Measurements from ENCODE around the gene ESPN. TPM values are rescaled to one million over a fixed set of nuclear protein-coding genes. Genes with fewer than 3 reads are reported as not detected.
A peak's percentile ranks its signal among the peaks of the same experiment; 100 is the strongest.

Gene ESPN
- total and polyA plus RNA-seq, 2 of the 8 experiments (the other 6 are each of a cell fraction or from before 2014, with no cell fraction given), result 5.2 to 16.3 TPM

GRCh38 chr1:6447818-6448748 is 23.5 kb downstream of the ESPN start:
- 2% methylated on average over 38 of the region's 68 CpGs; no CpG with 5 or more reads in 1 of the 2 experiments for WGBS, 2 experiments (ENCODE audit: extremely low coverage in 1 of 2, insufficient coverage in 1 of 2, insufficient read length in 1 of 2, insufficient replicate concordance in 2 of 2, low coverage in 1 of 2, low lambda C conversion rate in 2 of 2, missing lambda C conversion rate in 1 of 2)
- FAIRE-seq (no peak), DNase-seq (ENCODE audit: low read depth in 1 of 2, low spot score in 2 of 2) (peak; percentile 60 to 94)
- TF ChIP-seq SIX5 (IDR thresholded peaks at IDR 0.05; ENCODE audit: low read depth, low read length) (0 out of 2 replicates have a peak, but pooled peaks have one; percentile 2), KDM1A (IDR thresholded peaks at IDR 0.05; ENCODE audit: borderline replicate concordance, low read length) (0 out of 2 replicates have a peak, but pooled peaks have one; percentile 11), CREB1 (IDR thresholded peaks at IDR 0.05) (0 out of 2 replicates have a peak, but pooled peaks have one; percentile 28), EGR1 (IDR thresholded peaks at IDR 0.05; ENCODE audit: borderline replicate concordance, low read depth, low read length) (peak; percentile 69; the same call in 1 of the 2 replicates), HDAC6 (IDR thresholded peaks at IDR 0.05; ENCODE audit: low read depth, low read length) (no peak), MAFK (IDR thresholded peaks at IDR 0.05; ENCODE audit: low read depth, low read length) (no peak), E2F6 (IDR thresholded peaks at IDR 0.05) (no peak), SIRT6 (IDR thresholded peaks at IDR 0.05; ENCODE audit: low read length) (no peak), RAD21 (IDR thresholded peaks at IDR 0.05 in 1 of 2, conservative IDR thresholded peaks at IDR 0.05 in 1 of 2; ENCODE audit: low read depth in 2 of 2, low read length in 2 of 2) (no peak), PHF8 (conservative IDR thresholded peaks at IDR 0.05; ENCODE audit: low read depth, low read length) (no peak)

More at GRCh38 chr1:6447818-6448748, 23.5 kb downstream of the ESPN start:
- H2BK120ac ChIP-seq (replicated peaks; ENCODE audit: low read depth, low read length), result no peak overlapping the region
- ChIA-PET CTCF (ENCODE audit: partially characterized antibody) (interaction anchor here (0.6 to 16.7 kb wide), 22 partner anchors 8 to 208 kb away, joined by 3 to 168 read pairs (median 4); partner anchors contain the start of genes PLEKHG5 and TNFRSF25), POLR2A (ENCODE audit: partially characterized antibody) (interaction anchor here (0.7 to 12.2 kb wide), 6 partner anchors 14 to 204 kb away, joined by 3 to 123 read pairs (median 3); partner anchors contain the start of genes HES3 and TNFRSF25)
- no peak overlapping the region for H2AK5ac ChIP-seq (ENCODE audit: low read depth, low read length)
- no peak overlapping the region for H3K14ac ChIP-seq (ENCODE audit: insufficient read length)
- H4K20me1 ChIP-seq (replicated peaks in 1 of 2; ENCODE audit: control insufficient read depth in 1 of 2, insufficient read depth in 2 of 2, low read length in 2 of 2), result peaks cover 0 to 4% of the 10 kb centered on the region in 2 experiments
- no peak overlapping the region for H3K56ac ChIP-seq (replicated peaks; ENCODE audit: insufficient read length, low read depth, low read length)
- H4K8ac ChIP-seq (ENCODE audit: extremely low read depth, insufficient read depth, low read length), result peak overlapping the region; percentile 79
- no peaks in the 10 kb centered on the region for H3K36me3 ChIP-seq (ENCODE audit: control insufficient read depth in 2 of 4, insufficient read depth in 4 of 4, low read length in 3 of 4)
- H3K27me3 ChIP-seq (replicated peaks in 1 of 4; ENCODE audit: control insufficient read depth in 3 of 4, extremely low read depth in 1 of 4, insufficient read depth in 3 of 4, low read length in 3 of 4), result peaks cover 0 to 8% (median 2%) of the 10 kb centered on the region in 4 experiments; a peak in 3 of 7 replicates
- H3K79me2 ChIP-seq (ENCODE audit: control insufficient read depth in 1 of 2, insufficient read depth in 2 of 2, low read length in 2 of 2), result no peaks in the 10 kb centered on the region
- H3K4ac ChIP-seq (replicated peaks; ENCODE audit: insufficient read length, low read depth, low read length), result no peak overlapping the region
- peak overlapping the region; percentile 78 to 79 for H3K4me2 ChIP-seq (ENCODE audit: insufficient read depth in 1 of 2, low read depth in 2 of 2, low read length in 2 of 2)
- no peak overlapping the region for H3K27ac ChIP-seq (ENCODE audit: low read depth, low read length)
- no peak overlapping the region for H4K91ac ChIP-seq (replicated peaks; ENCODE audit: insufficient read length, low read length)
- H3K4me1 ChIP-seq (replicated peaks in 1 of 4; ENCODE audit: control insufficient read depth in 3 of 4, insufficient read depth in 4 of 4, low read length in 3 of 4), result peaks cover 0 to 28% (median 13%) of the 10 kb centered on the region in 4 experiments; a peak in 6 of 7 replicates
- H3K79me1 ChIP-seq (ENCODE audit: low read depth, low read length), result no peaks in the 10 kb centered on the region
- H4K5ac ChIP-seq (ENCODE audit: insufficient read length, low read depth, low read length), result peak overlapping the region; percentile 36
- no peak overlapping the region for H3K23ac ChIP-seq (ENCODE audit: insufficient read length)
- peak overlapping the region; percentile 41 to 61 (median 42) for H3K4me3 ChIP-seq (ENCODE audit: extremely low read depth in 1 of 4, insufficient read depth in 2 of 4, low read depth in 3 of 4, low read length in 4 of 4)
- no peak overlapping the region for H2BK20ac ChIP-seq (ENCODE audit: low read length)
- no peak overlapping the region; a peak in 1 of 7 replicates for H3K9ac ChIP-seq (replicated peaks in 1 of 4; ENCODE audit: extremely low read depth in 1 of 4, low read depth in 3 of 4, low read length in 3 of 4)
- no peak overlapping the region for H2BK15ac ChIP-seq (ENCODE audit: low read length)
- peaks cover 10% of the 10 kb centered on the region; the same call in 1 of the 2 replicates for H3K23me2 ChIP-seq (ENCODE audit: low read depth, low read length)
- H2BK12ac ChIP-seq (ENCODE audit: low read depth, low read length), result peak overlapping the region; percentile 39; the same call in 1 of the 2 replicates
- no peak overlapping the region; the same call in 1 of the 2 replicates for H2BK5ac ChIP-seq (ENCODE audit: low read depth, low read length)
- no peak overlapping the region for H2AFZ ChIP-seq (ENCODE audit: low read length)
- no peaks in the 10 kb centered on the region for H3K9me3 ChIP-seq (ENCODE audit: insufficient read depth in 2 of 2, low read depth in 1 of 2, low read length in 1 of 2)
- H3K18ac ChIP-seq (ENCODE audit: extremely low read depth, low read length), result no peak overlapping the region; the same call in 1 of the 2 replicates

Data from H1 (cell line).